ENCODE measurements around the gene TGFA.

TGFA gene

DNA sequence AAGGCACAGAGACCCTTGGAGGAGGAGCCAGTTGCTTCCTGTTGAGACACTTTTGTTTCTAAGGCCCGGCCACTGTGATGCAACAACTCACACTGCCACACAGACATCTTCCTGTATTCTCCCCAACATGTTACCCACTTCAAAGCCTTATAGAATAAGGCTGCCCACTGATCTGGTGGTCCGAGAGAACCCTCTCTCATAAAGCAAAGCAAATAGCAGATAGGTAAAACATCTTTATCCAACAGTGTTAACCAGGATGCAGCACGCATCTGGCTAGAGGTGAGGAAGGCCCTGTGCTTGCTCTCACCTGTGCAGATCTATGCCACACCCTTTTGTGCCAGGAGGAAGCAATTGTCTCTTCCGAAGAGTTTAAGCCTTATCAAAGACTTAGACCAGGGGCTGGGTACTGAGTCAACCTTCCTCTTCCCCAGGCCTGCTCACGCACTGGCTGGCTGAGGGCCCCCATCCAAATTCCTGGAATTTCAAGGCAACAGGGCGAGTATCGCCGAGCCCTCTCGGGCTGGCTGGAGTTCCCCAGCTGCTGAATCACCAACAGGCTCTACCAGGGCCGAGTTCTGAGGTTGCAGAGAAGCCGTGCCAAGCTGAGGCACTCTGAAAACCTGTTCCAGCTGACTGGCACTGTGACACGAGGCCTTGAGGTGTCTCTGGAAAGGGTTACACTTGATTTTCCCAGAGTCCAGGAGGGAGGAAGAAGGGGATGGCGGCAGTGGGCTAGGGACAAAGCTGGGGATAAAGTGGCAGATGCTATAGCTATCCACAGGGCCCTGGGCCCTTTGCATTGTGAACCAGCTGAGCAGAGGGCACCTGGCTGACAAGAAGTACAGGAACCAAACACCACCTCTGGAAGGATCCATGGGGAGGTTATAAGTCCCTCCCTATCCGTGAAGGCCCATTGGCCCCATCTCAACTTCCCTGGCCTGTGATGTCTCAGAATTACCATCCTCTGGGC, 29.3 kb downstream of the TGFA start:
- no peak for DNase-seq (ENCODE audit: low read depth, low spot score)

DNA sequence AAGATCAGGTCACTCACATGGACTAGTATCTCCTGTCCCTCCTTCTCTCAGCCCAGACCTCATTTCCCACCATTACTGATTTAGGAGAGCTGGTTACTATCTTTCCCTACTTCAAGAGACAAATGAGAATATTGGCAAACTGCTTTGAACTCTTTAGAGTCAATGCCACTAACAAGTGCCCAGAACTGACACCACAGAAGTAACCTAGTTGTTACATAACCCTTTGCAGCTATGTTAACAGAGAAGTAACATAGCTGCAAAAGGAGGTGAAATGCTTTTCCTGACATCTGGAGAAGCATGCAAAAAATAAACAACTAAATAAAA, 30.0 kb downstream of the TGFA start:
- DNase-seq (ENCODE audit: low read depth, low spot score): no peak

DNA sequence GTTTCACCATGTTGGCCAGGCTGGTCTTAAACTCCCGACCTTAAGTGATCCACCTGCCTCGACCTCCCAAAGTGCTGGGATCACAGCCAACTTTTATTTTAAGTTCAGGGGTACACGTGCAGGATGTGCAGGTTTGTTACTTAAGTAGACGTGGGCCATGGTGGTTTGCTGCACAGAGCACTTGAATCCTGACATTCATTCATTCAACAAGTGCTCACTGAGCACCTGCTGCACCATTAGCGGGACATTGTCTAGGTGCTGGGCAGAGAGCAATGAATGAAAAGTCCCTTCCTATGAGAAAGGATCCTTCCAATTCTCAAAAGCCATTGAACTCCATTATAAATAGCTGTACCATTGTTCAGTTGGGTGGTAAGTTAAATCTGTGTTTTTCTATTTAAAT, 31.0 kb downstream of the TGFA start:
- no peak for DNase-seq (ENCODE audit: low read depth, low spot score)

DNA sequence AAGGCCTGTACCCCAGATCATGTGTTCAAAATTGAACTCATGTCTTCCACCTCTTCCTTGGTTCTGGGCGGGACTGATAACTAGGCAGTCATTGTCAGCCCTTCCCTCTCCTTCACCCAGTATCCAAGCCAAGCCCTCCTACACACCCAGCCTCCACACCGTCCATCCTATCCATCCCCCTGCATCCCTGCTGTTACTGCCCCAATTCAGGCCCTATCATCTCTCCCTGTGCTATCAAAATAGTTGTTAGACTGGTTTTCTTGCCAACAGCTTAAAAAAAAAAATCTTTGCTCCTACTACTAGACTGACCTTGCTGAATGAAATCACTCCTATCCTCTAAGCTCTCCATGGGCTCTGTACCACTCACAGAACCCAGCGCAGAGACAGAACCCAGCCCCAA, 32.8 kb downstream of the TGFA start:
- no peak for DNase-seq (ENCODE audit: low read depth, low spot score)

DNA sequence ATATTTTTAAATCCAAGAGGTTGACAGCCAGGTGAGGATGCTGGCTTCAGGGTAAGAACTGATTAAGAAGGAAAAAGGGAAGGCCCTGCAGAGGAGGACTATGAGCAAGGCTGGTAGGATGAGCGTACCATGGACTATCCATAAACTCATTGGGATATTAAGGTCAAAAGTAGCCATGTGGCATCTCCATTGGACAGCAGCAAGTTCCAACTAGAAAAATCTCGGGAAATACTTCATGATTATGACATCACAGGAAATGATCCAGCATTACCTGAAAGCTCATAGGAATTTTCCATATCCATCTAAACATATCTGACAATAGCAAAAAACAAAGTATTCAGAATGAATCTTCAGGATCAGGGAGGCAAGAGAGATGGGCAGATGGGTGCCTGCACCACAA, 34.2 kb downstream of the TGFA start:
- DNase-seq (ENCODE audit: low read depth, low spot score): no peak

DNA sequence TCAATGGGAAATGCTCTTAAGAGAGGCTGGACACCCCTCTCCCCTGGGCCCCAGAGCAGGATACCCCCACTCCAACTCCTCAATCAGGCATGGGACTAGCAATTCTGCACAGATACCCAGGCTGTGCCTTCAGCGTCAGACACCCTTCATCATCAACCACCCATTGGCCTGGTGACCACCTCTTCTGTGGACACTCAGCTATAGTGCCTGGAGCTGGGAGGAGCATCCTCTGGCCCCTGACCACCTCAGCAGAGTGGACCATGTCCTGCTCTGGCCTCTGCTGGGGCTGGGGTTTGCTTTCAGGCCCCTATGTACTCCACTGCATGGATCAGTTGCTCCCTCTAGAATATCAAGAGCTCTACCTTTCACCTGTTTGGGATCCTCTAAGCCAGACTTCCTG, 35.1 kb downstream of the TGFA start:
- no peak for DNase-seq (ENCODE audit: low read depth, low spot score)

DNA sequence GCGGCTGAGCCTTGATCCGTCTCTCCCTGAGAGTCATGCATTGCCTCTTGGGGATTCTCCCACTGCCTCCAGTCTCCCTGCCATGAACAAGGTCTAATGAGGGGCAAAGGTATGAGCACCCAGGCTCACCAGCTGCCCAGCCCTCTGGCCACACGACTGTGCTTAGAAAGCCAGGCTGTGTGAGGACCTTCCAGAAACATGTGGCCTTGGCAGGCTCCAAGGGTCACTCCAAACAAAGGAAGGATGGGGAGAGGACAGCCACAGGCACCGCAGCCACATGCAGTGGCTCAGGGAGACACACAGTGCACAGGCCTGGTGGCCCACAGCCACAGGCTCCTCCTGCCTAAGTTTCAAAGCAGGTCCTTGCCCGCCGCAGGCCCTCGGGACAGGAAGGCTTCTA, 35.8 kb downstream of the TGFA start:
- no peak for DNase-seq (ENCODE audit: low read depth, low spot score)

DNA sequence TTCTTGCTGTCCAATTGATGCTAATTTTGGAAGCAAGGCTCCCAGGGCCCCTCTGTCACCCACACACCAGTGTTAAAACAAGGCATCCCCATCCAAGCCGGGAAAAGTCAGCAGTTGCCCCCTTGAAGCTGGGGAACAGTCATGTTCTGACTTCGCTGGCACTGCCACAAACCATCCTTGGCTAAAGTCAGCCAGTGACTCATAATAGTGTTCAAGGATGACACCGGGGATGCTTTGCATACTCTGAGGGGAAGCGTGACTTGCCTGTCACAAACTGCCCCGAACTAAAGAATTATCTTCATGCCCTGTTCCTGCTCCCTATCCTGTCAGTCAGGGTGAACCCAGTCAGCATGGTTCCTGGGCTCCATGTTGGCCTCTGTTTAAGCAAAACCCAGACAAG, 37.0 kb downstream of the TGFA start:
- no peak for DNase-seq (ENCODE audit: low read depth, low spot score)

DNA sequence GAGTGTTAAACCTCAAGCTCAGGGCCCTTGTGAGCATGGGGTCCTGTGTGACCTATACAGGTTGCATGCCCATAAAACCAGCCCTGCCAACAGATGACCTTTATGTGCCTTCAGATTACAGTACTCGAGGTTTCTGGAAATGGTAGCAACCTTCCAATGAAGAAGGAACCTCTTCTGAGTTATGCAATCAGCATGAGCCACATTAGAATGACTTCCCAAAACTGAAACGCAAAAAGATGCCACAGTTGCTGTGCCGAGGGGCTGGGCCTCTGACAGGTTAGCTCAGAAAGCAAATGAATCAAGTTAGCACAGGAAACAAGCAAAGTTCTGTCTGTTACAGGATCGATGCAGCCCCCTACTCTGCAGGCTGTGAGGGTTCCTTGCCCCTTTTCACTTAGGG, 37.7 kb downstream of the TGFA start:
- no peak for DNase-seq (ENCODE audit: low read depth, low spot score)

DNA sequence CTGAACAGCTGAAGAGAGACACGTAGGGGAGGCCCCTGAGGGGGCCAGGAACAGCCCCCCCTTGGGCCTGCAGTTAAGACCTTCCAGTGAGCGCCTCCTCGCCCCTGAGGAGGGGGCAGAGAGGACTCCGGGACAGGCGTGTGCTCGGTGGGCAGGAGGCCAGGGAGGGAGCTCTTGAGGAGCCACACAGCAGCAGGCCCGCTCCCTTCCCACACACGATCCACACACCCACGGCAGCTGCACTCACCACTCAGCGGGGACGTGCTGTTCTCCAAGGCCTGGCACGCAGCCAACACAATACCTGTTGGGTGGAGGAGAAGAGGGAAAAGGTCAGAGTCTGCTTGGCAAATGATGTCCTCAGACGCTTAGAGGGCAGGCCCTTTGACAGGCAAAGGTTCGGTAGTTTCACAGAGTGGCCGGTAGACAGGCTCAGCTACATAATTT, 39.0 kb downstream of the TGFA start:
- DNase-seq (ENCODE audit: low read depth, low spot score): no peak

DNA sequence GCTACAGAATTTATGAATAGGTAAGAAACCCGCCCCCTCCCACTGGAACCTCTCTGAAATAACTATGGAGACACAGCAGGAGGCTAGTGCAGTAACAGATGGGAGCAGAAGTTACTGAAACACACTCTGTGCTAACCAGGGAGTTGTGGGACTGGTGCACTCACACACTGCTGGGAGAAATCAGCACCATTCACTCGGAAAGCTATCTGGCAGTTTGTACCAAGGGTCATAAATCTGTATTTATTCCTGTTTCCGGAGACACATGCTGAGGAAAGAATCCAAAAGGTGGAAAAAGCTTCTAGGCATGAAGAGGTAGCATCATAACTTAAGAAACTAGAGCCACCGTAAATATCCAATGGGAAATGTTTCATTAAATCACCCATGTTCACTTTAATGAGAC, 39.9 kb downstream of the TGFA start:
- DNase-seq (ENCODE audit: low read depth, low spot score): no peak

DNA sequence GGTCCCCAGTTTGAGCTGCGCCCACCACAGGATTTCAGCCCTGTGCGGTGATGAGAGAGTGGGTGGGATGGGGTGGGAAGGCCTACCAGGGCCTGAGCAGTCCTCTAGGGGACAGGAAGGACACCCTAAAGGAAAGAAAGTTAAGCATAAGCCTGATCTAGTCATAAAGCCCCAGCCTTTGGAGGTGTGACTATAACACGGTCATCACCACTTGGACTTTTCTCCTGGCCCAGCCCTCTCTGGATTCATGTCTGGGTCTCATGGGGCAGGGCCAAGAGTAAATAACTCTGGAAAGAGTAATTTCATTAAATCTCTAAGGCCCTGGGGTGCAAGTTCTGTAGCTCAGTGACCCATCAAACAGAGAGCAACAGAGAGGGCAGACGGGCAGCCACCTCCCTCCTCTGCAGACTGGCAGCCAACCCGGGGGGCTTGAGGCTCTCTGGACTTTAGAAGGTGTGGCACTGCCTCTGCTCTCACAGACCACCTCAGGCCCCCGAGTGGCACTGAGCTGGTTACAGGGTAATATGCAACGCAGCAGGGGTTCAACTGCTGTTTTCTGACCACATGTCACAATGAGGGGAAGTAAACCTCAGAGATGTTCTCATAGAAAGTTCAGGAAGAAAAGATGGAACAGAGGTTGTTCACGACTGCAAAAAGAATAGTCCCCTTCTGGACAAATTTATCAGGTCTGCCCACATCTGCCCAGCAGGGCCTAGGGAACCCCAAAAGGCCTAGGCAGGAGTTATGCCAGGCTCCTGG, 41.5 kb downstream of the TGFA start:
- DNase-seq (ENCODE audit: low read depth, low spot score): no peak

DNA sequence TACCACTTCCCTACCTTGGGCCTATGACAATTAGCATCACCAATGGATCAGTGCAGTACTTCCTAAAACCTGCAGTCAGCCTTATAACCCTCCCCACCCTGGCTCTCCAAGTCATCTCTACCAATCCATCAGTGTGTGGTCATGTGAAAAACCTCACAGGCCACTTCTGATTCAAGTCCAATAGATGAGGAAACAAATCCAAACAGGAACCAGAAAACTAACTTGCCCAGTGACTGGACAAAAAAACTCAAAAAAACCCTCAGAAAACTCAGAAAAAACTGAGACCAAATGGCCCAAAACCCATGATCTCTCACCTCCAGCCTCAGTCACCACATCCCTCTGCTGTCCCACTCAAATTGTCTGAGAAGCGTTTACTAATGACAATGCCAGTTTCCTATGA, 43.3 kb downstream of the TGFA start:
- DNase-seq (ENCODE audit: low read depth, low spot score): no peak

DNA sequence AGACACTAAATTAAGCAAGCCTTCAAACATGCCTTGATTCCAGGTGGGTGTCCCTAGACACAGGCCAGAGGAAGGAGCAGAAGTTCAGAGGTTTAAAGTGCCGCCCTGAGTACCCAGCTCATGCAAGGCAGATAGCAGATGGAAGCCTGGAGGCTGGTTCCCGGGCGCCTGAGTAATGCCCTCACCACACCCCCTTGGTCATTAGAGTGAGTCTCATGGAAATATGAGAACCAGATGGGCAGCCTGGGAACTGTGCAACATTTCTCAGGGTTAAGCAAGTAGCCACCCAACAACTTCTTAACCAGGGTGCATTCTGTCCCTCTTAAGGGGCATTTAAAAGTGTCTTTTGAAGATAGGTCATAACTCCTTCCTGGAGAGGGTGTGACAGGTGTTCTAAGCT, 44.1 kb downstream of the TGFA start:
- no peak for DNase-seq (ENCODE audit: low read depth, low spot score)

DNA sequence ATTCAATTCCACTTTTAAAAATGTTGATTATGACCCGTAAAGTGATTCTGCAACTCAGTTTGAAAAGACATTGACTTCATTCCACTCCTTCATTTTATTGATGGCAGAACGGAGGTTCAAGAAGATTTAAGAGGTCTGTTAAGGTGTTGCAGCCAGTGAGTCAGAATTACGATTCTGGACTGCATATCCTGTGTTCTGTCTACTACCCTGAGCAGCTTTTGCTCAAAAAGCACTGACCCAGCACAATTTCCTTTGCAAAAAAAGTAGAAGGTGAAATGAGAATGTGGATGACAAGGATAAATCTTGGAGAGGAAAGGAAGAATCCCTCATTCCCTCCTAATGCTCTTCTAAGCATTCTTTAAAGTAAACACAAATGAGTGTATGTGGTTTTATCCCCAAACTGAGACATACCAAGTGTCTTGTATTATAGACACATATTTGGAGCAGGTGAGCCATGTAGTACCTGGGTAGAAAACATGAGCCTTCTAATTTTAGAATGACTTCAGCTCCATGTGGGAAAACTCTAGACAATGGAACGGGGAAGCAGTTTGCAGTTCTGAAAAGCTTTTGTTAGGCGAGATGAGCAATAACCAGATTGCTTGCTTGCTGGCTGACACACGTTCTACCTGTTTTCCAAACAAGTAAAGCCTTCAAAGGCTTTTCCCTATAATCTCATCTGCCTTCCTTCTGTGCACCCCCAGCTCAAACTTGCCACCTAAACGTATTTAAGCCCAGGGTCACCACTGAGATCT, 44.7 kb downstream of the TGFA start:
- no peak for DNase-seq (ENCODE audit: low read depth, low spot score)

DNA sequence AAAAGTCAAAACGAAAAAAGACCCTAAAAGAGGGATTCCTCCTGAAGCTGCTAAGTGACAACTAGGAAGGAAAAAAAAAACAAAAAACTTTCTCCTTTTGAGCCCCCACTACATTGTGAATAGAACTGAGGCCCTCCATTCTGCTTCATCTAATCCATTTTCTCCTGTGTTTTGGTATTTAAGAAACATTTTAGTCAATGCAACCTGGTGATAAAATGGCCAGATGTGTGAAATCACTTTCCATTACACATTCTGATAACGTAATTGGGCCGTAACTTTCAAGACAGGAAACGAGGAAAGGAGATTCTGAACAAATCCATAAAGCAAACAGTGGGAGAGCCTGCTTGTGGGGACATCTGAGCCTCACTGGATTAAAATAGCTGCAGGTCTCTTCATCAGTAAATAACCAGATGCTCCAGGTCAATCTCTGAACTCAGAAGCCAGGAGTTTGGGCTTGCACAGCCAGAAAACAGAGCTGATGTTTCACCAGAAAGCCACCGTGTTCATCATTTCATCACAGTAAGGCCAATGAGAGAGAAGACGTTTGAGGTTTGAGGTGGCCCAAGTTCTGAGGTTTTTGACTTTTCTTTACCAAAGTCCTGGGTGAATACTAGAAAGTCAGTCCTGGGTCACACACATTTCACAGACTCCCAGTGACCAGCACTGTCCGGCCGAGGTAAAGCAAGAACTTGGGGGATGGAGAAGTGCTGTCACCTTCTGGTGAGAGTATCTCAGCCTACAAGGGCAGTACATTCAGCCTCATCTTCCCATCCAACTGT, 47.8 kb downstream of the TGFA start:
- DNase-seq (ENCODE audit: low read depth, low spot score): no peak

DNA sequence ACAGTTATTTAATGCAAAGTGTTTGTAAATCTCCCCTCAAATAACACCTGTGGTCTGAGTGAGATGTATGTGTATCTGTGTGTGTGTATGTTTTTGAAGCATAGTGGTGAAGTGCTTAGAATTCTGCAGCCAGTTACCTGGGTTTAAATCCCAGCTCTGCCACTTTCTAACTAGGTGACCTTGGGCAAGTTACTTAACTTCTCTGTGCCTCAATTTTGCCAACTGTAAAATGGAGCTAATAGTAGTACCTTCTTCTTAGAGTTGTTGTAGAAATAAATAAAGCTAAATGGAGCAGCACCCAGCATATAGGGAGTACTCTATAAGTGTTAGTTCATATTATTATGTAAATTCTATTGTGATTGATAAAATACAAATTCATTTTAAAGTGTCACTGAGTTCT, 48.9 kb downstream of the TGFA start:
- no peak for DNase-seq (ENCODE audit: low read depth, low spot score)

DNA sequence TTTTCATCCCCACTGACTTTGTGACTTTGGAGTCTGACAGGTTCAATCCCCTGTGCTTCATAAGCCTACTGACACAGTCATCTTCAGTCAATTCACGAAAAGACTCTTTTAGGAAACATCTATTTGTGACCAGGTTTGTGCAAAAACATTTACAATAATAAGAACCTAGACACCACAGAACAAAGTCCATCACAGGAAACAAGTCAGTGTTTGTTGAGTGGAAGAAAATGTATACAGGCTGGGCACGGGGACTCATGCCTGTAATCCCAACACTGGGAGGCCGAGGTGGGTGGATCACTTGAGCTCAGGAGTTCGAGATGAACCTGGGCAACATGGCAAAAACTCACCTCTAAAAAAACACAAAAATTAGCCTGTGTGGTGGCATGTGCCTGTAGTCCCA, 49.7 kb downstream of the TGFA start:
- DNase-seq (ENCODE audit: low read depth, low spot score): no peak

DNA sequence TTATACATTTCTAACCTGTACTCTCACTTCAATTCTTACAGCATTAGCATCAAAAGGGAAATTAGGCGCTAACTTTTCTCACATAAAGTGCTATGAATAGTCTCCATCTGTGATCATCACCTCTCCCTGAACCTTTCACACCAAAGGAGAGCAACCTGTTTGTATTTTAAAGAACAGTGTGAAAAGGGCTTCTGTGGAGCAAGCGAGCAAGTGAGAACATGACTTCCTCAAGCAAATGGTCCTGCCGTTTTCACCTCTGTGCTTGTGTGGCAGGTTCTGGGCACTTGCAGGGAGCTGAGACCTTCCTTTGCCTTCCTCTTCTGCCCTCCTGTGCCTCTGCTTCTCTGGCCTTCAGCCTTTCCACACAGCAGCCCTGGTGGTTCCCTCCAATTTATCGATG, 51.9 kb downstream of the TGFA start:
- no peak for DNase-seq (ENCODE audit: low read depth, low spot score)

DNA sequence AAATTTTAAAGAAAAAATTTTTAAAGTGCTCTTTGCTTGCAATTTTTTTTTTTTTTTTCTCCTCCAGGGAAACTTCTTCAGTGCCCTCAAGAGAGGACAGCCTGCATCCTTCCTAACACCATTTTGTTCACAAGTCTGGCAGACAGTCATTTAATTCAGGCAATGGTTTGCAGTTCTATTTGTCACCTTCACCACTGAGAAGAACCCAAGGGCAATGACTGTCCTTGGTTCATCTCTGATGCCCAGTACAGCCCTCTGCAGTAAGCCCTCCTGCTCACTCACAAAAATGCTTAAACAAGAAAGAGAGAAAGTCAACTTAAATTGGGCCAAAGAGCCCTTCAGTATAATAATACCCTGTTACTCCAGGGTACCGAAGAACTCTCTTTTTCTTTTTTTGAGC, 52.4 kb downstream of the TGFA start:
- no peak for DNase-seq (ENCODE audit: low read depth, low spot score)

DNA sequence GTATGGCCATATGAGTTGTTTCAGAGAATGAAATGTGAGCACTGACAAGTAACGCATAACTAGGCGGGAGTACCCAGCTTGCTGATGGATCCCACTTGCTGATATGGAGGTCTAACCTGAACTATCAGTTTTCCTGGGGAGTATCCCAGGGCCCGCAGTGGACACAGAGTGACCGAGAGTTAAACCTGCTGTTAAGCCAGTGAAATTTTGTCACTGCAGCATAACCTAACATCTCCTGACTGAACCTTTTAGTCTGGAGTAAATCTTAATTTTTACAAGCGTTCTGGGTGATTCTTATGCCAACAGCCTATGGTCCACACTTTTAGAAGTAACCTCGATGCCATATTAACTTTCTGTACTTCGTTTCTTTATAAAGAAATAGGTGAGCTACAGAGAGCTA, 54.4 kb downstream of the TGFA start:
- DNase-seq (ENCODE audit: low read depth, low spot score): no peak

DNA sequence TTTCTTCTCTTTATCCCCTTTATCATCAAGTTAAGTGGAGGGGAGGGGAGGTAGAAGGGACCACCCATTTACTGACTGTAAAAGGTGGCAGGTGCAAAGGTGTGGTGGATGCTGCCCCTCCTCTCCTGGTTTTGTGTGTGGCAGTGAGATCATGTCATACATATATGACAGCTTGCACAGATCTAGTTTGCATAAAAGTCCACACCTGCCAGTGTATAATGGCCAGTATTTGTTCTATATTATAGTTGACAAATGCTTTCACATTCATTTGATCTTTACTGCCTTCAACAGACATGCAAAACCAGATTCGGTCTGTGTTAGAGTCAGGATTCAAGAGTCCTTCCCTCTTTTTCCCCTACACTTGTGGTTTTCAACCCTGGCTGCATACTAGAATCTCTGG, 55.1 kb downstream of the TGFA start:
- no peak for DNase-seq (ENCODE audit: low read depth, low spot score)
